OCI-LY7 (cell line): ENCODE results near the gene NXPH1. TPM values are rescaled to one million over a fixed set of nuclear protein-coding genes. Genes with fewer than 3 reads are reported as not detected.

Experiments used
- Bru-seq: library from RNA; stranded (reverse); fragments of 400-500 nt; gene quantifications from one replicate; lab custom pipeline; 2021; lab: Mats Ljungman, UMichigan
- BruChase-seq, 2 experiments: library from RNA; stranded (reverse); fragments of 400-500 nt; gene quantifications; one replicate each; lab custom pipeline; 2021; lab: Mats Ljungman, UMichigan
- BruUV-seq: library from RNA; stranded (reverse); fragments of 400-500 nt; replicated peaks from 2 replicates; lab custom pipeline; 2021; lab: Mats Ljungman, UMichigan
- CTCF ChIA-PET: fragments of 300-600 bp; sonication (Branson Sonifier 250); formaldehyde crosslinking; loops from one replicate; lab custom pipeline; 2022; ENCODE audit warnings: antibody characterized with exemption; ENCODE audit not compliant: unreplicated experiment; lab: Charles Lee
- POLR2A ChIA-PET: fragments of 300-600 bp; sonication (Branson Sonifier 250); formaldehyde crosslinking; loops from one replicate; lab custom pipeline; 2022; ENCODE audit warnings: antibody characterized with exemption; lab: Charles Lee
- DNase-seq: peaks from one replicate; pipeline ENCODE4 v3.0.0-alpha.2; 2015; ENCODE audit warnings: low spot score
- H2AFZ ChIP-seq: fragments of 200-600 bp; sonication (generic), shearing (Covaris generic); 2 replicates; pipeline ENCODE4 v1.6.1; 2014; ENCODE audit warnings: mild to moderate bottlenecking, antibody characterized with exemption, low read length, moderate library complexity
- H3K27ac ChIP-seq: fragments of 200-600 bp; sonication (generic); 2 replicates; pipeline ENCODE4 v1.5.1; 2014; ENCODE audit warnings: mixed run types, low read depth, mild to moderate bottlenecking, moderate library complexity, low read length, inconsistent platforms; ENCODE audit not compliant: poor library complexity, severe bottlenecking
- H3K36me3 ChIP-seq: fragments of 200-600 bp; sonication (generic); 2 replicates; pipeline ENCODE4 v1.6.1; 2014; ENCODE audit warnings: mild to moderate bottlenecking, antibody characterized with exemption, low read length, moderate library complexity, mixed read lengths; ENCODE audit not compliant: insufficient read depth
- H3K4me1 ChIP-seq: fragments of 200-600 bp; sonication (generic); 2 replicates; pipeline ENCODE4 v1.5.1; 2014; ENCODE audit warnings: mild to moderate bottlenecking, low read length; ENCODE audit not compliant: insufficient read depth, poor library complexity, severe bottlenecking
- H3K4me2 ChIP-seq: fragments of 200-600 bp; sonication (generic); 2 replicates; pipeline ENCODE4 v1.6.1; 2014; ENCODE audit warnings: mild to moderate bottlenecking, low read length
- H3K4me3 ChIP-seq: fragments of 200-600 bp; sonication (generic); 2 replicates; pipeline ENCODE4 v1.5.1; 2014; ENCODE audit warnings: mild to moderate bottlenecking, low read depth, low read length; ENCODE audit not compliant: poor library complexity, severe bottlenecking
- H3K79me2 ChIP-seq: fragments of 200-600 bp; sonication (generic); 2 replicates; pipeline ENCODE4 v1.6.1; 2016; ENCODE audit warnings: low read depth, mild to moderate bottlenecking, low read length, moderate library complexity, mixed read lengths; ENCODE audit not compliant: insufficient read depth
- H3K9me2 ChIP-seq: fragments of 200-600 bp; sonication (generic); 2 replicates; pipeline ENCODE4 v1.6.1; 2016; ENCODE audit warnings: mild to moderate bottlenecking, low read length, mixed read lengths; ENCODE audit not compliant: insufficient read depth
- H3K9me3 ChIP-seq: fragments of 200-600 bp; sonication (generic); 2 replicates; pipeline ENCODE4 v1.6.1; 2014; ENCODE audit warnings: mild to moderate bottlenecking, mixed run types, low read length, mixed read lengths
- H4K20me1 ChIP-seq: fragments of 200-600 bp; sonication (generic); 2 replicates; pipeline ENCODE4 v1.6.1; 2014; ENCODE audit warnings: mild to moderate bottlenecking, antibody characterized with exemption, low read length, moderate library complexity, mixed read lengths; ENCODE audit not compliant: insufficient read depth
- CTCF ChIP-seq: fragments of 200-600 bp; sonication (generic); conservative IDR thresholded peaks from 2 replicates; pipeline ENCODE4 v1.5.1; 2014; ENCODE audit warnings: mild to moderate bottlenecking, antibody characterized with exemption, low read length, moderate library complexity, mixed read lengths
- EZH2phosphoT487 ChIP-seq: fragments of 200-600 bp; sonication (generic); IDR thresholded peaks from 2 replicates; pipeline ENCODE4 v1.6.1; 2018; ENCODE audit warnings: low read depth, borderline replicate concordance, mild to moderate bottlenecking, mixed run types, antibody characterized with exemption, low read length, moderate library complexity, mixed read lengths
- intact Hi-C: fragments of 100-400 bp; cut with micrococcal nuclease; formaldehyde crosslinking; loops from one replicate; pipeline ENCODE4 v1.10.0; 2022; ENCODE audit not compliant: unreplicated experiment
- long read RNA-seq: library from polyadenylated mRNA; stranded (forward); transcript quantifications from one replicate; pipeline ENCODE4 v2.0.0, GENCODE V29; 2022
- total RNA-seq, 2 experiments: library from RNA; depleted of rRNA in 1 of 2; stranded (reverse); fragments of >200 nt in 1 of 2; shearing (Covaris generic) in 1 of 2; gene quantifications; 2 replicates each; pipeline ENCODE4 v1.2.3, GENCODE V29; 2014 to 2022

The NXPH1 gene
- total RNA-seq (2014; rRNA removed; shearing (Covaris generic)) = not detected in 2 replicates
- not detected in 2 replicates for total RNA-seq (2022)
- Bru-seq, nascent RNA = not detected
- percentile 1 among the genes with signal in this experiment for BruChase-seq, experiment 1, labeled RNA remaining after a 6-hour chase
- percentile 0 among the genes with signal in this experiment for BruChase-seq, experiment 2, labeled RNA remaining after a 2-hour chase
- long read RNA-seq = 0 reads

- Histone ChIP-seq H3K4me1 (no peaks in the 10 kb centered on the region), H3K4me3 (no peak within 1 kb of the TSS), H3K27ac (no peak within 1 kb of the TSS), H2AFZ (no peak within 1 kb of the TSS), H3K4me2 (no peak within 1 kb of the TSS), H3K9me3 (no peaks in the 10 kb centered on the region), H3K36me3 (no peaks in the 10 kb centered on the region), H3K79me2 (no peaks in the 10 kb centered on the region), H3K9me2 (no peaks in the 10 kb centered on the region), H4K20me1 (no peaks in the 10 kb centered on the region)
- no peak for DNase-seq
- TF ChIP-seq CTCF (no peak), EZH2phosphoT487 (no peak)
- BruUV-seq = no TSS peak
- ChIA-PET POLR2A (interaction anchor here (0.8 kb wide), 1 partner anchor 11 kb away, joined by 3 read pairs; no protein-coding TSS in a partner anchor), CTCF (no interaction called here)
- intact Hi-C loops = no loop called here
Observed at GRCh38 chr7:8433477-8434289, at the start of gene NXPH1. Gene NXPH1, plus strand, starts transcription at chr7:8433609.

GRCh38 chr7:8384901-8385300 is 48.5 kb upstream of the NXPH1 start:
- TF ChIP-seq CTCF (no peak), EZH2phosphoT487 (no peak)
- Histone ChIP-seq H4K20me1 (no peaks in the 10 kb centered on the region), H3K79me2 (no peaks in the 10 kb centered on the region), H3K4me1 (no peaks in the 10 kb centered on the region), H3K36me3 (no peaks in the 10 kb centered on the region), H3K27ac (no peak overlapping the region), H3K4me3 (no peak overlapping the region), H3K4me2 (no peak overlapping the region), H3K9me2 (no peaks in the 10 kb centered on the region), H3K9me3 (no peaks in the 10 kb centered on the region), H2AFZ (no peak overlapping the region)
- ChIA-PET POLR2A (interaction anchor here (0.9 kb wide), 1 partner anchor 8 kb away, joined by 3 read pairs; no protein-coding TSS in a partner anchor), CTCF (interaction anchor here (1.0 kb wide), 1 partner anchor 29 kb away, joined by 3 read pairs; no protein-coding TSS in a partner anchor)
- no peak for DNase-seq
- no TSS peak for BruUV-seq
- intact Hi-C loops = no loop called here
